NCI-H146 treated with DMSO at 0.1 percent for 48 hours (cell line): ENCODE results near the gene TSHZ1.
"Not testable (repeated sequence)": the region's sequence is repeated elsewhere in the genome, so short reads cannot be mapped to it uniquely, and the experiment has no call there.

Source experiments
- DNase-seq: peaks from one replicate; lab custom pipeline; 2025; ENCODE audit not compliant: unreplicated experiment; lab: John Stamatoyannopoulos, UW

TSHZ1 gene

DNA sequence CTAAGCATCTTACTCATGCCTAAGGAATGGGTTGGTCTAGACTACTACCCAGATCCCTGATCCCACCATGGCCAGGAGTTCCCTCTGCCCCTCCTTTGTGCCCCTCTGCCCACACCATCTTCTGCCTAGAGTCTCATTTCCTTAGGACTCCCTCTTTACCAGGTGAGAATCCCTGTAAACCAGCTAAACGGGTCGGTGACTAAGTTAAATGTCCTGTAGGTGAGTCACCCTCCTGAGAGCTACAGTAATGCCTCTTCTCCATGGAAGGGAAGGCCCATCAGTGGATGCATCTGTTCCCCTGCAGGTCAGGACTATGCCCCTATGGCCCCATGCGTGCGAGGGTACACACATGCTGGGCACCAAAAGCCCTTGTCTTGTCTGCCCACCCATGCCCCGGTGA lies 27.1 kb upstream of the TSHZ1 start:
- DNase-seq = no peak

DNA sequence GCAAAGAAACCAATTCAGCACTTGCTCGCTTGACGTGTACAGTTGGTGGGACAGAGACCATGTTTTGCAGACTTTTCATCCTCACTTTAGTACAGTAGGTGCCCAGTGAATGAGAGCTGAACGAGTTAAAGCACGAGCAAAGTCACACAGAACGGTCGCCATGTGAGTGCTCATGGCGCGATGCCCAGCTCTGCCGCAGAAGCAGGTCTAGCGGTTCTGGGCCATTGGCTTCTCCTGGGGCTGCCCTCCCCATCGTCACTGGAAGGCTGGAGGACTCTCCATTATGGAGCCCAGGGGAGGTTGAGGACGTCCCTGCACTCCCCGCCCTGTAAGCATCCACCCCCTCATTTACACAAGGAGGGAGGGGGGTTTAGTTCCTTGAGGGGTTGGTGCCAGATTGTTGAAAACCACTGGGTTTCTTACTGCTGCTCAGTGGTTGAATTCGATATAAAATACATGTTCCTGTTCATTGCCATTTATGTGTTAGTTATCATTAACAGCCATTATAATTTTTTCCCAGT lies 26.6 kb upstream of the TSHZ1 start:
- no peak for DNase-seq

DNA sequence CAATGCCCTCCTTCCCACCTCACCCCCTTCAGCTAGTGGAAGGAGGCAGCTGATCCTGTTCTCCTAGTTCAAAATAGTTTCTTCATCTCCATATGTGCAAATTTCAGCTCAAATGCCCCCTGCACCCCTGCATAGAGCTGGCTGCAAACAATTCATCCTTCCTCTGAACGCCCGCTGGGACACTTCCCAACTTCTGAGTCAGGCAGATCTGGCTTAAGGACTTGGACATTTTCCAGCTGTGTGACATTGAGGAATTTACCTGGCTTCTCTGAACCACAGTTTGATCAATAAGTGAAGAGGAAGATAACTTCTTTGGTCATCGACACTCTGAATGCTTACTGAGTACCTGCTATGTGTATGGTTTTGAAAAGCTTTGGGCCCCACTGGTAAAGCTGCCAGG lies 25.1 kb upstream of the TSHZ1 start:
- no peak for DNase-seq

DNA sequence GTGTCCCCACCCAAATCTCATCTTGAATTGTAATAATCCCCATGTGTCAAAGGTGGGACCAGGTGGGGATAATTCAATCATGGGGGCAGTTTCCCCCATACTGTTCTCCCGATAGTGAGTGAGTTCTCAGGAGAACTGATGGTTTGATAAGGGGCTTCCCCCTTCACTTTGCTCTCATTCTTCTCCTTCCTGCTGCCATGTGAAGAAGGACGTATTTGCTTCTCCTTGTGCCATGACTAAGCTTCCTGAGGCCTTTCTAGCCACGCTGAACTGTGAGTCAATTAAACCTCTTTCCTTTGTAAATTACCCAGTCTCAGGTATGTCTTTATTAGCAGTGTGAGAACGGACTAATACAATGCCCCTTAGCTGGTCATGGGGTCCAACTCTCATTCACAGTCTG lies 22.9 kb upstream of the TSHZ1 start:
- DNase-seq = not testable (repeated sequence)

DNA sequence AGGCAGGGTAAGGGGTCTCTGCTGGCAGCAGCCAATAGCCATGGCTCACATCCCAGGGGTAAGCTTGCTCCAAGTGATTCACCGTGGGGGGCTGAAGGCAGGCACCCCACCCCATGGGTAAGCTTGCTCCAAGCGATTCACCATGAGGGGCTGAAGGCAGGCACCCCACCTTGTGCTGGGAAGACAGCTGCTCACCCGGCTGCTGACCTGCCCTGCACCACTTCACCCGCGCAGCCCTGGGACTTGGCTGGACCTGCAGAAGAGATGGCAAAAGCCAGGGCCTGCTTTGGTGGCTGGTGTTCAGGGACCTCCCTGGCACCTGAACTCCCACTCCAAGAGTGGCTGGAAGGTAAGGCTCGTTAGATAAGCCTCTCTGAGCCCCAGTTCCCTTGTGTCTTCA lies 20.9 kb upstream of the TSHZ1 start:
- DNase-seq = no peak

DNA sequence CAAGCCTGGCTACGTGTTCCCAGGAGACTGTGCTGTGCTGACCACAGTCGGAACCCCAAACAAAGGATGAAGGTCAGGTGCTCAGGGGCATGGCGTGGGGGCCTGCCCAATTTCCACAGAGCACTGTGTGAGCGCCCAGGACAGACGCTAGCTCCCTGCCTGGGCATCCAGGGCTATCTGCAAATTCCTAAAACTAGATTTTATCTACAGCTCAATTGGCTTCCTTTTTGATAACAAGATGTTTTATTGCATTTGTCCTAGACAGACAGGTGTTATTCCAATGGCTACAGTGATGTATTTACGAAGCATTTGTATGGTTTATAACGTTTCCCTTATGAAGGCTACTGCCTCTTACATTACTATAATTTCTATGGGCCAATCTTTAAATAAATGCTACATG lies 17.7 kb upstream of the TSHZ1 start:
- no peak for DNase-seq

DNA sequence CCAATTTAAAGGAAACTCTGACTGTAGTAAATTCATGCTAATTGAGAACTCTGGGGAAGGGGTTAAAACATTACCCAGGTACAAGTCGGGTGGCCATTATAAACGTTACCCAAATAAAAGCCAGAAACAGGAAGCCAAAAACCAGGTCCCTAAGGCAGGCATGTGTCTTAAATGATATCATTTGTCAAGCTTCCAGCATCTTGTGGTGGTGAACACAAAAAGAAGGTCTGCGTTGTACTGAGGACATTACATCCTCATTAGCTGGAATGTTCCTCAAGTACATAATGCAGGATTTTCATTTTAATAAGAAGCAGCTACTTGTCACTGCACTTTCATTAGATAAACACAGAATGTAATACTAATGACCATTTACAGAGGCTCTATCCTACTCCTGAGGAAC lies 12.6 kb upstream of the TSHZ1 start:
- DNase-seq = no peak

DNA sequence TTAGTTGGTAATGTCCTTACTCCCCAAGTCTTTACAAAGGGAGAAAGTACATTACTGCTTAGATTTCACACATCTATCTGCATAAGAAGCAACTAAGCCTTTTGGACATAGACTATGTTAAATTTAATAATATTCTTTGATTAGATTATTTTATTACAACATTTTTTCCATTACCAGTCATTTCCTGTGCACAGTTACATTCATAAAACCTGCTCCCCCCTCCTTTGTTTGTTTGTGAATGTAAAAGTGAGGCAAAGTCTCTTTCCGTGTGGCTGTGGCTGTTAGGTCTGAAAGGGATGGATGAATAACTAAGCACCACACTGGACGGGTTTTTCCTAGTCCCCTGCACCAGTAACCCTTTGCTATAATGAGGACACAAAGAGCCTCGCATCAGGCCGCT lies 11.3 kb upstream of the TSHZ1 start:
- DNase-seq = no peak

DNA sequence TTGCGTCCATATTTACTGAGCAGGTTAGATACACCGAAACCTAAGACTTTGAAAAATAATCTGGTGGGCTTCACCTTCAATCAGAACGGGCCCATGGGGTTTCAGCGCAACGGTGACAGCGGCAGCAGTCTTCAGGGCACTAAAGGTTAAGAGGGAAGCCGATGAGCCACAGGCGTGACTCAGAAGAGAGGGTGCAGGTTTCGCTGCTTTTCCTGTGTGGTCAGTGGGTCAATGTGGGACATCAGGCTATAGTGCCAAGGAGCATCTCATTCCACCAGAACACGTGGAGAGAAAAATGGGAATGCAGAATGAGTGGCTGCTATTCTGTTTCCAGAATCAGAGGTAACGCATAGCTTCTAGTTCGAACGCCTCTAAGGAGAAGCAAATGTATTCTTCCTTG lies 10.5 kb upstream of the TSHZ1 start:
- no peak for DNase-seq

DNA sequence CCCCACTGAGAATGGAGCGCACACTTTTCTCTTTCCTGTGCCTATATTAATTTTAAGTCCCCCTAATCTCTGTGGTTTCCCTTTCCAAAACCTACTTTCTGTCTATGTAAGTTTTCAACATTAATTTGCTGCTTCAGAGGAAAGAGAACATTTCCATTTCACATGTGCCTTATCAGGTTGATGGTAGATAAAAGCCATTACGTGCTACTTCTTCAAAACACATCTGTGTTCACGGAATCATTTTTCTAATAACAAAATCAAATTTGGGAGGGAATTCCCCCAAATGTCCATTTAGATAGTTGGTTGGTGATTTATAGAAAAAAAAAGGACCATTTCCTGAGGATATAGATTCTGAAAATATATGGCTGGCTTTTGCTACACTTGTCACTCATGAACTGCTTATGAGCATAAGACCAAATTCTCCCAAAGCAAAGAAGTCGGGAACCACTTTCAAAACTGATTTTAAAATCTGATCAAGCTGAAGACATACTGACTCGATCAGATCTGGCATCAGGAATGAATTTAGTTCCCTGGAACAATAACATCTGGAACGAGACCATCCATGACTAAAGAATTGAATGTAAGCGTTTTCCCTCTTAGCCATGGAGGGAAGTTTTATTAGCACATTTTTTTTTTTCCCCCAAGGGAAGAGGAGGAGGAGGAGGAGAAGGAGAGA lies 9.9 kb upstream of the TSHZ1 start:
- DNase-seq = no peak

DNA sequence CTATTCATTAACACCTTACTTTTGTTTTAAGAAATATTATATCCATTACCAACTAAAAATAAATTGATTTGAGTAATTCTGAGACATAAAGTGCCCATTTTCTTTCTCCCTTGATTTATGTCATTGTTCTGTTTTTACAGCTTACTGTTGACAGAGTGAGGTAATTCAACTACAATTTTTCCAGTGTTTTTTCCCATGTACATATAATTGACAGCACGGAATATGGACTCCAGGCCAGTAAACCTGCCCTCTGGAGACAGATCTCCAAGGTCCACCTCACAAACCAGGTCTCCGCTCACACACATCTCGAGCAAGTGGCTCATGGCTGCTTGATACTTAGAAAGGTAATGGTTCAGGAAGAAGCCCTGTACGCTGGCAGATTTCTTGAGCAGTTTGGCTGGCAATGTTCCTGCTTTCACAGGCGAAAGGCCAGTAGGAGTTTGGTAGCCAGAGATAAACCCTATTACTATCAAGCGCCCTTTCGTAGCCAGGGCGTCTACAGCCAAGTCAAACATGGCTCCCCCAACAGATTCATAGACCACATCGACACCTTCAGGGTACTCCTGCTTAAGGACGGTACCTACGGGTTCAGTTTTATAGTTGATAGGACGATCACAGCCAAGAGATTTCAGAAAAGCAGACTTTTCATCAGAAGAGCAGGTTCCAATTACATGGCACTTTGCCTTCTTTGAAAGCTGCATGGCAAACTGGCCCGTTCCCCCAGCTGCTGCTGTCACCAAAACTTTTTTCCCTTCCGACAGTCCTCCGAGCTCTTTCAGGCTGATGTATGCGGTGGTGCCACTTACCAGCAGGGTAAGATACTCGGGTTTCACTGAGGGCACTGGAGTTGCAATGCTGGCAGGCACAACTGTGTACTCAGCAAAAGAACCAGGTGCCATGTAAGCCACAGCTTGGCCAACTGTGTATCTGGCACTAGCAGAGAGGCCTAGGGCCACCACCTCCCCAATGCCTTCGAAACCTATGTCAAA lies 9.0 kb upstream of the TSHZ1 start:
- no peak for DNase-seq

DNA sequence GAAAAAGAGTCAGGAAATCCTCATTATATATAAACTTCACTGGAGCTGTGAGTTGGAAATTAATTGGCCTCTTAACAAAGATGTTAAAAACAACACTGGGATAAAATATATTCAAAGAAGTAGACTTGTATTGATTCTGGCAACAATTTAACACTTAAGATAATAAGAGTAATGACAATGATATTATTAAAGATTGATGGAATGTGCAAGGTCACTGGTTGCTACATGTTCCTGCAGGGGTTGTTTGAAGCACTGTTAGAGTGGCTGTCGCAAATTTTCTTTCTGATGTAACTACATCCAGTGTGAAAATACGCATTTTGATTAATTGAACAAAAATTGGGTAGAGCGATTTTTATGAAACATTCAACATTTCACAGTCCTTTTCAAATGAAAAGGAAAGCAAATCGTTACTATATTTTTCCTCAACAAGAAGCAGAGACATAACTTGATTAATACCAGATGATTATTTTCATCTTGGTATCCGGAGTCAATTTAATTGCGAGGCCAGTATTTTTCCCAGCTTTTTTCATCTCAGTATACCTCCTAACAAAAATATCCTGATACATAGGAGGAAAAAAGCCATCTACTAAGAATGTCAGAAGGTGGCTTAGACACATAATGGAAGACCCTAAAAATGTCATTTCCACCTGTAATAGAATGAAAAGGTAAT lies 7.8 kb upstream of the TSHZ1 start:
- no peak for DNase-seq

DNA sequence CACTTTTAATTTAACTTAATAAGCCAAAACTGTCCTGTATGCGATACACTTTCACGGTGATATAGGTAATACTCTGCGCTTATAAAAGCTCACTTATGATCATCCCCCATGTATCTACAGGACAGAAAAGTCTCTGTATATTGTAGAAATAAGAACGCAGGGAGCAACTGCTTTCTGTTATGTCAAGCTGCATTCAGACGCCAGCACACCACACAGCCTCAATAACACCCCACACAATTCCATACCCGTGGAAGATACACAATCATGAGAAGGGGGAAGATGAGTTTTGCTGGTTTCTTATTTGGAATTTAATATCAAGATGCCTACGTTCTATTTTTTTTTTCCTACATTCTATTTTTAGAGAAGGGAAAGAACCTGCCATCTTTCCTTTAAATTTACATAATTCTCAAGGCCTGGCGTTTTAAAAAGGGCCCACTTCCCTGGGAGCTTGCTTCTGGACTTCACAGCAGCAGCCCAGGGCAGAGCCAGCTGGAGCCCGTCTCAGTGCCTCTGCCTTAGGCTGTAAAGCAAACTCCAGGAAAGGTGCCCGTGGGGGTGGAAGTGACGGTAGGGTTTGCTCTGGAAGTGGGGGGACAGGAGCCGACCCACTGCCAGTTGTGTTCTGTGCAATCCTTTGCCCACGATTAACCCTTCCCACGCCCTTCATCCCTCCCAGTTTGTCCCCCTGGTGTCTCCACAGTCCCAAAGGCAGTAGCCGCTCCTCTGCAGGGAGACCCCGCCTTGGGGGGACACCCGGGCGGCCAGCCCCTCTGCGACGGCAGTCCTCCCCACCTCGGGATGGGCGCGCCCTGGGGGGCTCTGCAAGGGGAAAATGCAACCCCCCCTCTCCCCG lies 7.0 kb upstream of the TSHZ1 start:
- no peak for DNase-seq

DNA sequence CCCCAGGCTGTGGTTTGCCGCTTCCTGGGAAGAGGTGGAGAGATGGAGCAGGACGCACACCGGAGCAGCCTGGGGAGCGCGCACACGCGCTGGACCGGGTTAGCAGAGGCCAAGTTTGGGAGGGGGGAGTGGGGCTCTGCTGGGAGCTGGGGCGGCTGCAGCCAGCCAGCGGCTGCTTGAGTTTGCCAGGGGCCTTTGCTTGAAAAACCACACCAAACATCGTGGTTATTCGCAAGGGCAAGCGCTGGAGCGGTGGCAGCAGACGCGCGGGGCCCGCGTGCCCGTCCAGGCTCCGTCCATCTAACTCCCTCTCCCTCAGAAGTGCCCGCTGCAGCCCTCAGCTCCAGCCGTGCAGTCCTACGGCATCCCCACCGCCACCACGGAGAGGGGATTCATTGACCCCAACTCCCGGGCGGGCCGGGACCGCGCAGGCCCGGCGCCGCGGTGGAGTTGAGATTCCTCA lies 6.3 kb upstream of the TSHZ1 start:
- DNase-seq = no peak

DNA sequence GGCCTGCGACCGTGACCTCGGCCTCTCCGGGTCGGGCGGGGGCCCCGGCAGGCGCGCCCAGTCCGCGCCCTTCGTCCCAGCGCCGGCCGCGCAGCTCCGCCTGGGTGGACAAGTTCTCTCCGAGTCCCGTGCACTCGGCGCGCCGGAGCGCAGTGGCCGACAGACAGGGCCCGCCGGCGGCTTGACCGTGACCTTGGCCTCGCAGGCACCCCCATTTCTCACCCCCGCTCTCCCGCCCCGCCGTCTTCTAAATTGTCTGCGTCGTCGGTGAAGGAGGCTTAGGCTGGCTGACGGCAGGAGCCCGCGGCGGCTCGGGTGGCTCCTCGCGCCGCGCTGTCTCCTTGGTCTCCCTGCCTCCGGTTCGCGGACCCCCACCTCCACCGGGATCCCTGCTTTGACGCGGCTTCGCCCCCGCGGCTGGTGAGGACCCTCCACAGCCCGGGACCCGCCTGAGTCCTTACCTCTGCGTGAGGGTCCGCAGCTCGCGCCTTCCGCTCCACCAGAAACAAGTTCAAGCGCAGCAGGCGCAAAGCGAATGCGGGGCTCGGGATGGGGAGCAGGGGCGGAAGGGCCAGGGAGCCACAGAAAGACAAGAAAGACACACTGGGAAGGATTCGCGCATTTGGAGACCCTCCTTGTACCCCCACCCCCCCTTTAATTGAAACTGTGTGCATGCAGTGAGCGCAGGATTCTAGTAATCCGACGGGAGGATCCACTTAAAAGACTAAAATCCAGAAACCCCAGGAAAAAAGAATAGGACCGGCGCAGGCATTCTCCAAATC lies 5.7 kb upstream of the TSHZ1 start:
- DNase-seq = no peak

DNA sequence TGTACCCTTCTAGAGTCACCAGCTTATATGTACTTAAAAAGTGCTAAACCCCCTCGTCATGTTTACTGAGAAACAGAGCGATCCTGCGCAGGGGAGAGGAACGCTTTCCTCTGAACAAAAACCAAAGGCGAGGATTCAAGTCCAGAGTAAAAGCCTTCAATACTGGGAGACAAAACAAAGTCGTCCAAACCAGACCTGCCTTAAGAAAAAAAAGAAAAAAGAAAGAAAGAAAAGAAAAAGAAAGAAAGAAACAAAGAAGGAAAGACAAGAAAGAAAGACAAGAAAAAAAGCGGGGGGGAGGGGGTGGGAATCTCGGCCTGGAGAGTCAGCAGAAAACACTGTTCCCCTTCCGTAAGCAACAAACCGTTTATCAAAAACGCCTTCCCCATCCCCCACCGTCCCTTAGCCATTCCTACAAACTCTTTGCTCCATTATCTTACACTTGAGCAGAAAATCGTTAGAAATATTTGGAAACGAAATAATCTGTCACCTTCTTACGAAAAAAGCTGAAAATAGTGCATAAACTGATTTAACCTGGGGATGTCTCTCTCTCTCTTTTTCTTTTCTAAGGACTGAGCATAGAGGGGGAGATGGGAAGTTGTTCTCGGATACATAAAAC lies 5.0 kb upstream of the TSHZ1 start:
- DNase-seq = no peak

DNA sequence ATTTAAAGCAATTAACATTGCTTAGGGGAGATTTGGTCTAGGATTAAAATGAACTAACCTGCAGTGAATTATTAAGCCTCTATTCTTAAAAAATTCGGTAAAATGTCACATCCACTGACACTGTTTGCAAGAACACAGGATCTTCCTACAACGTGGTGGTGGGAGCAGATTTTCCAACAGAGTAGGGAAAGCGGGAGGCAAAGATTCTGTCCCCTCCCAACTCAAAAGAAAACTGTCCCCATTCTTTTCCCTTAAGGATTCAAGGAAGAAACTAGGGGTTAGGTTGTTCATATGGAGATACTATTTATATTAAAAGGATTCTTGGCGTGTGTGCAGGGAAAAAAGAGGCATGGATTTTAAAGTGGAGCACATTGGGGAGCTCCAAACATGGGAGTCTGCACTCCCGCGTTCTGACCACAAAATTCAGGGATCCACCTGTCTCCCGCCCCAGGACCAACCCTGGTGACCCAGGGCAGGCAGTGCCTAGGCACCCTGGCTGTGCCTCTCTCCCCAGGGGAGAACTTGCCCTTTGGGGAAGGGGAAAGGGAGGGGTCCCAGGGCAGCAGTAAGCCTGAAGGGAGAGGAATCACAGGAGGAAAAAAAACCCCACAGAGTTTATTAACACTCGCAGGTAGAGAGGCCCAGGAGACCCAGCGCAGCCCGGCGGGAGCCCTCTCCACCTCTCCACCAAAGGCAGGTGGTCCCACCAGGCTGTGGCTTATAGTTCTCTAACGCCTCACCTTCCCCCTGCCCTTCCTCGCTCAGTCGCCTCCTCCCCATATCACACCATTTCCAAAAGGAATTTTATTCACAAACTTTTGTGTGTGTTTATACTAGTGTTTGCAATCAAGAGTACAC lies 3.9 kb upstream of the TSHZ1 start:
- no peak for DNase-seq
